Activated naive CD8-positive, alpha-beta T cell treated with anti-CD3 and anti-CD28 coated beads for 36 hours (primary cell): Measurements from ENCODE around the gene ZNF549. TPM values are rescaled to one million over a fixed set of nuclear protein-coding genes. Genes with fewer than 3 reads are reported as not detected.

ENCODE experiments used
- DNase-seq: peaks from one replicate; pipeline ENCODE4 v3.0.0; 2021
- H3K27ac Mint-ChIP-seq: one replicate; pipeline ENCODE4 v1.8.0; 2022; ENCODE audit warnings: mild to moderate bottlenecking, moderate library complexity, mixed read lengths
- H3K27me3 Mint-ChIP-seq: one replicate; pipeline ENCODE4 v1.8.0; 2022; ENCODE audit warnings: mild to moderate bottlenecking, mixed read lengths
- H3K36me3 Mint-ChIP-seq: one replicate; pipeline ENCODE4 v1.8.0; 2021; ENCODE audit warnings: mild to moderate bottlenecking, mixed read lengths
- H3K4me1 Mint-ChIP-seq: one replicate; pipeline ENCODE4 v1.8.0; 2021; ENCODE audit warnings: mixed read lengths
- H3K4me3 Mint-ChIP-seq: one replicate; pipeline ENCODE4 v1.8.0; 2022; ENCODE audit warnings: mild to moderate bottlenecking, moderate library complexity, mixed read lengths
- H3K9me3 Mint-ChIP-seq: one replicate; pipeline ENCODE4 v1.8.0; 2022; ENCODE audit warnings: mixed read lengths
- total RNA-seq, 2 experiments: library from RNA; stranded (reverse); gene quantifications; one replicate each; pipeline ENCODE4 v1.2.3, GENCODE V29; 2021

ZNF549 gene
- total RNA-seq, 2 experiments from 2014 or later = 5.6 to 6.1 TPM

GRCh38 chr19:57599377-57599760, 72.2 kb downstream of the ZNF549 start:
- peaks cover 17% of the 10 kb centered on the region for H3K4me1 Mint-ChIP-seq
- H3K9me3 Mint-ChIP-seq = peaks cover 50% of the 10 kb centered on the region
- H3K36me3 Mint-ChIP-seq = peaks cover 47% of the 10 kb centered on the region
- peak overlapping the region; percentile 87 for H3K27ac Mint-ChIP-seq
- no peak for DNase-seq
- H3K27me3 Mint-ChIP-seq = no peaks in the 10 kb centered on the region
- peak overlapping the region; percentile 88 for H3K4me3 Mint-ChIP-seq

- peaks cover 17% of the 10 kb centered on the region for H3K4me1 Mint-ChIP-seq
- H3K27me3 Mint-ChIP-seq = no peaks in the 10 kb centered on the region
- peak; percentile 91 for DNase-seq
- peak within 1 kb of the TSS; percentile 88 for H3K4me3 Mint-ChIP-seq
- H3K27ac Mint-ChIP-seq = peak within 1 kb of the TSS; percentile 87
- H3K36me3 Mint-ChIP-seq = peaks cover 52% of the 10 kb centered on the region
- H3K9me3 Mint-ChIP-seq = peaks cover 54% of the 10 kb centered on the region
Measured at GRCh38 chr19:57599761-57600383, 72.7 kb downstream of the ZNF549 start, which contains the start of gene ZNF530. ZNF530 (plus strand) TSS chr19:57599885; CDS start chr19:57604346, 4,461 bp downstream.

GRCh38 chr19:57606931-57607330, 79.8 kb downstream of the ZNF549 start:
- no peak for DNase-seq
- H3K27me3 Mint-ChIP-seq = no peaks in the 10 kb centered on the region
- H3K4me3 Mint-ChIP-seq = no peak overlapping the region
- H3K36me3 Mint-ChIP-seq = peaks cover 82% of the 10 kb centered on the region
- no peak overlapping the region for H3K27ac Mint-ChIP-seq
- H3K9me3 Mint-ChIP-seq = peaks cover 47% of the 10 kb centered on the region
- H3K4me1 Mint-ChIP-seq = no peaks in the 10 kb centered on the region

Other genes starting within 250 kb of the ZNF549 start
- gene ZNF460, start 246.9 kb upstream of the ZNF549 start, total RNA-seq = 10 to 100 TPM; 40.5 to 44.3 TPM
- 1 to 10 TPM; 8.2 to 8.4 TPM for gene ZNF543, start 206.9 kb upstream of the ZNF549 start, total RNA-seq
- 10 to 100 TPM; 10.3 to 10.5 TPM for gene ZNF304, start 176.1 kb upstream of the ZNF549 start, total RNA-seq
- 1 to 10 TPM; 6.3 to 8.2 TPM for gene TRAPPC2B, start 163.8 kb upstream of the ZNF549 start, total RNA-seq
- 1 to 10 TPM; 1.6 to 1.8 TPM for gene ZNF547, start 163.8 kb upstream of the ZNF549 start, total RNA-seq
- gene ZNF548, start 137.5 kb upstream of the ZNF549 start, total RNA-seq = 10 to 100 TPM; 17.4 to 18.5 TPM
- 10 to 100 TPM; 10.5 to 12.3 TPM for gene ZNF17, start 116.2 kb upstream of the ZNF549 start, total RNA-seq
- gene ZNF749, start 92.0 kb upstream of the ZNF549 start, total RNA-seq = 10 to 100 TPM; 23.6 to 24.8 TPM
- gene VN1R1, start 70.2 kb upstream of the ZNF549 start, total RNA-seq = under 1 TPM; 0.30 to 0.31 TPM
- gene ZNF772, start 49.8 kb upstream of the ZNF549 start, total RNA-seq = 1 to 10 TPM; 9.3 to 9.7 TPM
- gene ZNF419, start 39.6 kb upstream of the ZNF549 start, total RNA-seq = 1 to 10 TPM; 7.5 to 7.8 TPM
- gene ZNF773, start 27.4 kb upstream of the ZNF549 start, total RNA-seq = 1 to 10 TPM; 8.5 to 9.1 TPM
- gene ZNF550, start 32.5 kb downstream of the ZNF549 start, total RNA-seq = 10 to 100 TPM; 10.9 to 11.4 TPM
- 1 to 10 TPM; 5.9 to 7.0 TPM for gene ZNF416, start 51.6 kb downstream of the ZNF549 start, total RNA-seq
- gene ZIK1, start 56.8 kb downstream of the ZNF549 start, total RNA-seq = 10 to 100 TPM; 13.1 to 14.4 TPM
- 10 to 100 TPM; 11.0 to 12.2 TPM for gene ZNF530, start 72.5 kb downstream of the ZNF549 start, total RNA-seq
- 10 to 100 TPM; 18.8 to 19.5 TPM for gene ZNF134, start 86.9 kb downstream of the ZNF549 start, total RNA-seq
- gene ZNF211, start 105.8 kb downstream of the ZNF549 start, total RNA-seq = 1 to 10 TPM; 6.9 to 7.9 TPM
- under 1 TPM in 1 of 2 experiments, not detected in 1; 0.14 TPM for gene ZSCAN4, start 141.6 kb downstream of the ZNF549 start, total RNA-seq
- gene ZNF551, start 154.6 kb downstream of the ZNF549 start, total RNA-seq = 10 to 100 TPM; 18.2 to 21.4 TPM
- gene ZNF154, start 181.8 kb downstream of the ZNF549 start, total RNA-seq = 1 to 10 TPM; 6.3 to 6.7 TPM
- gene ZNF671, start 200.3 kb downstream of the ZNF549 start, total RNA-seq = 10 to 100 TPM in 1 of 2 experiments, 1 to 10 TPM in 1; 8.9 to 10.9 TPM
- 10 to 100 TPM; 12.5 to 15.5 TPM for gene ZNF776, start 219.5 kb downstream of the ZNF549 start, total RNA-seq
- gene ZNF586, start 242.3 kb downstream of the ZNF549 start, total RNA-seq = 10 to 100 TPM; 16.1 to 17.9 TPM